Hepatocyte (in vitro differentiated cells): Measurements from ENCODE around the gene VASH2. TPM values are rescaled to one million over a fixed set of nuclear protein-coding genes. Genes with fewer than 3 reads are reported as not detected.

ENCODE experiments used
- DNase-seq: peaks from one replicate; pipeline ENCODE4 v3.0.0-alpha.2; 2016; ENCODE audit warnings: low spot score
- H2AFZ ChIP-seq: fragments of 200-600 bp; sonication (generic); 2 replicates; pipeline ENCODE4 v1.6.0; 2016; ENCODE audit warnings: antibody characterized with exemption, mild to moderate bottlenecking
- H3K27ac ChIP-seq: fragments of 200-600 bp; sonication (generic); 2 replicates; pipeline ENCODE4 v1.5.1; 2016; ENCODE audit warnings: mild to moderate bottlenecking
- H3K27me3 ChIP-seq: fragments of 200-600 bp; sonication (generic); 2 replicates; pipeline ENCODE4 v1.6.1; 2016
- H3K36me3 ChIP-seq: fragments of 200-600 bp; sonication (generic); replicated peaks from 2 replicates; pipeline ENCODE4 v1.5.1; 2016; ENCODE audit warnings: low read depth; ENCODE audit not compliant: insufficient read depth
- H3K4me1 ChIP-seq: fragments of 200-600 bp; sonication (generic); 2 replicates; pipeline ENCODE4 v1.5.1; 2016; ENCODE audit warnings: mild to moderate bottlenecking, moderate library complexity; ENCODE audit not compliant: insufficient read depth
- H3K4me2 ChIP-seq: fragments of 200-600 bp; sonication (generic); 2 replicates; pipeline ENCODE4 v1.6.0; 2016
- H3K4me3 ChIP-seq: fragments of 200-600 bp; sonication (generic); 2 replicates; pipeline ENCODE4 v1.5.1; 2016; ENCODE audit warnings: mild to moderate bottlenecking
- H3K79me2 ChIP-seq: fragments of 200-600 bp; sonication (generic); 2 replicates; pipeline ENCODE4 v1.6.0; 2017; ENCODE audit warnings: mild to moderate bottlenecking
- H3K9me2 ChIP-seq: fragments of 200-600 bp; sonication (generic); replicated peaks from 2 replicates; pipeline ENCODE4 v1.6.0; 2017; ENCODE audit warnings: mild to moderate bottlenecking; ENCODE audit not compliant: insufficient read depth
- H3K9me3 ChIP-seq: fragments of 200-600 bp; sonication (generic); 2 replicates; pipeline ENCODE4 v1.5.1; 2016; ENCODE audit warnings: low read depth, mild to moderate bottlenecking
- H4K20me1 ChIP-seq: fragments of 200-600 bp; sonication (generic); 2 replicates; pipeline ENCODE4 v1.6.0; 2016; ENCODE audit warnings: mild to moderate bottlenecking; ENCODE audit not compliant: insufficient read depth, poor library complexity, severe bottlenecking
- CTCF ChIP-seq: fragments of 200-600 bp; sonication (generic); IDR thresholded peaks from 2 replicates; pipeline ENCODE4 v1.5.1; 2016; ENCODE audit warnings: antibody characterized with exemption, mild to moderate bottlenecking; ENCODE audit not compliant: poor library complexity
- EZH2 ChIP-seq: fragments of 200-600 bp; sonication (generic); IDR thresholded peaks from 2 replicates; pipeline ENCODE4 v1.6.1; 2016; ENCODE audit warnings: antibody characterized with exemption, mild to moderate bottlenecking, borderline replicate concordance
- EZH2phosphoT487 ChIP-seq: fragments of 200-600 bp; sonication (generic); IDR thresholded peaks from one replicate; pipeline ENCODE4 v1.6.1; 2018; ENCODE audit warnings: antibody characterized with exemption, mild to moderate bottlenecking, low read depth, moderate library complexity; ENCODE audit not compliant: unreplicated experiment, severe bottlenecking
- WGBS: methylation state at CpG from one replicate; pipeline ENCODE4 v1.1.6; 2016; ENCODE audit warnings: low lambda C conversion rate; ENCODE audit errors: missing lambda C conversion rate; 5-methylcytosine and 5-hydroxymethylcytosine counted together
- polyA plus RNA-seq: library from polyadenylated mRNA; unstranded; fragments of >200 nt; fragmentation: Nextera tagmentation; extraction: Ambion mirVana; gene quantifications from 2 replicates; pipeline ENCODE4 v1.2.1, GENCODE V29; 2016
- total RNA-seq: library from RNA; depleted of rRNA; stranded (reverse); fragments of >200 nt; gene quantifications from 2 replicates; pipeline ENCODE4 v1.2.3, GENCODE V29; 2014

The VASH2 gene
- total and polyA plus RNA-seq, 2 experiments from 2014 or later = 3.0 to 3.6 TPM

GRCh38 chr1:212946872-212947271 lies 3.5 kb upstream of the VASH2 start:
- H3K79me2 ChIP-seq = no peaks in the 10 kb centered on the region
- no peak for DNase-seq
- TF ChIP-seq EZH2phosphoT487 (no peak), EZH2 (no peak), CTCF (no peak)

GRCh38 chr1:212949771-212950170 lies 570 bp upstream of the VASH2 start:
- peak overlapping the region; percentile 92 for H2AFZ ChIP-seq

More at GRCh38 chr1:212946872-212947271, 3.5 kb upstream of the VASH2 start:
- H3K36me3 ChIP-seq = no peaks in the 10 kb centered on the region
- H4K20me1 ChIP-seq = no peaks in the 10 kb centered on the region
- no peak overlapping the region for H3K4me2 ChIP-seq
- H3K27ac ChIP-seq = no peak overlapping the region
- H3K27me3 ChIP-seq = peaks cover 4% of the 10 kb centered on the region
- no peaks in the 10 kb centered on the region for H3K9me2 ChIP-seq
- H3K4me1 ChIP-seq = no peaks in the 10 kb centered on the region
- H3K4me3 ChIP-seq = no peak overlapping the region
- H3K9me3 ChIP-seq = no peaks in the 10 kb centered on the region
- H2AFZ ChIP-seq = no peak overlapping the region

GRCh38 chr1:212951126-212951946 lies 995 bp downstream of the VASH2 start:
- DNase-seq = peak; percentile 35
- Histone ChIP-seq H3K27me3 (peaks cover 10% of the 10 kb centered on the region), H3K4me3 (peak overlapping the region; percentile 93)

More at GRCh38 chr1:212949771-212950170, 570 bp upstream of the VASH2 start:
- H3K9me3 ChIP-seq = no peaks in the 10 kb centered on the region
- H3K9me2 ChIP-seq = no peaks in the 10 kb centered on the region
- H3K27ac ChIP-seq = no peak overlapping the region
- H3K79me2 ChIP-seq = no peaks in the 10 kb centered on the region
- H3K36me3 ChIP-seq = no peaks in the 10 kb centered on the region
- DNase-seq = no peak
- H3K27me3 ChIP-seq = peaks cover 10% of the 10 kb centered on the region
- H4K20me1 ChIP-seq = no peaks in the 10 kb centered on the region
- no peaks in the 10 kb centered on the region for H3K4me1 ChIP-seq
- peak overlapping the region; percentile 99 for H3K4me2 ChIP-seq
- WGBS = 38% methylated on average over 2 of the region's 2 CpGs
- peak overlapping the region; percentile 93 for H3K4me3 ChIP-seq
- TF ChIP-seq EZH2phosphoT487 = no peak

More at GRCh38 chr1:212951126-212951946, 995 bp downstream of the VASH2 start:
- no peaks in the 10 kb centered on the region for H3K9me3 ChIP-seq
- no peaks in the 10 kb centered on the region for H3K4me1 ChIP-seq
- no peaks in the 10 kb centered on the region for H3K9me2 ChIP-seq
- H4K20me1 ChIP-seq = no peaks in the 10 kb centered on the region
- WGBS = 6% methylated on average over 53 of the region's 72 CpGs
- TF ChIP-seq CTCF (no peak), EZH2 (peak; percentile 1)
- no peaks in the 10 kb centered on the region for H3K79me2 ChIP-seq
- H3K27ac ChIP-seq = peak overlapping the region; percentile 82
- peak overlapping the region; percentile 92 for H2AFZ ChIP-seq
- H3K4me2 ChIP-seq = peak overlapping the region; percentile 99
- no peaks in the 10 kb centered on the region for H3K36me3 ChIP-seq
